Upper lobe of left lung (tissue), 6 donors: Measurements from ENCODE around the gene CCT6A. TPM values are rescaled to one million over a fixed set of nuclear protein-coding genes. Genes with fewer than 3 reads are reported as not detected.
"Not testable (repeated sequence)": the region's sequence is repeated elsewhere in the genome, so short reads cannot be mapped to it uniquely, and the experiment has no call there.

Source experiments
- ATAC-seq, 2 donors: fragments of 200-7000 bp; cut with Tn5 transposase; one replicate each; pipeline ENCODE4 v1.9.1; 2022; ENCODE audit warnings: mild to moderate bottlenecking in 2 of 2, moderate library complexity in 2 of 2; ENCODE audit not compliant: low FRiP score in 2 of 2
- DNase-seq, 2 donors: peaks; one replicate each; pipeline ENCODE4 v3.0.0-alpha.2; 2019 to 2020
- H3K27ac ChIP-seq, 4 donors: fragments of 200-600 bp; sonication (generic); one replicate each; pipeline ENCODE4 v1.5.1; 2016 to 2019
- H3K27me3 ChIP-seq, 4 donors: fragments of 200-600 bp; sonication (generic); one replicate each; pipeline ENCODE4 v1.5.1; 2017 to 2019
- H3K36me3 ChIP-seq, 4 donors: fragments of 200-600 bp; sonication (generic); one replicate each; pipeline ENCODE4 v1.5.1; 2016 to 2019
- H3K4me1 ChIP-seq, 4 donors: fragments of 200-600 bp; sonication (generic); one replicate each; pipeline ENCODE4 v1.5.1; 2018 to 2019
- H3K4me3 ChIP-seq, 4 donors: fragments of 200-600 bp; sonication (generic); one replicate each; pipeline ENCODE4 v1.5.1; 2017 to 2019; ENCODE audit warnings: mild to moderate bottlenecking in 2 of 4, moderate library complexity in 1 of 4
- H3K9me3 ChIP-seq, 4 donors: fragments of 200-600 bp; sonication (generic); one replicate each; pipeline ENCODE4 v1.5.1; 2018 to 2019
- EP300 ChIP-seq, 4 donors: sonication (generic); formaldehyde crosslinking; IDR thresholded peaks; one replicate each; pipeline ENCODE4 v1.5.1; 2017; ENCODE audit warnings: antibody characterized with exemption in 4 of 4, control low read depth in 2 of 4
- POLR2A ChIP-seq, 4 donors: fragments of 450-650 bp; IDR thresholded peaks; one replicate each; pipeline ENCODE4 v1.5.1; 2016 to 2017; ENCODE audit warnings: antibody characterized with exemption in 4 of 4, mild to moderate bottlenecking in 2 of 4
- POLR2AphosphoS5 ChIP-seq, 2 donors: sonication (generic); formaldehyde crosslinking; IDR thresholded peaks; one replicate each; pipeline ENCODE4 v1.5.1; 2017; ENCODE audit warnings: antibody characterized with exemption in 2 of 2
- WGBS, 2 donors: methylation state at CpG; one replicate each; pipeline ENCODE4 v1.1.5; 2017 to 2018; 5-methylcytosine and 5-hydroxymethylcytosine counted together
- total RNA-seq, 6 donors: library from RNA; depleted of rRNA in 4 of 6; stranded (reverse); fragments of >200 nt in 4 of 6; gene quantifications; one replicate each; pipeline versions ENCODE4 v1.1.0 to v1.2.1, GENCODE V29; 2016 to 2021
- TF ChIP-seq, protein P1 (sequence below), 6 experiments: fragments of 450-650 bp in 4 of 6; fragments of 200-600 bp in 2 of 6; sonication (generic) in 2 of 6; IDR thresholded peaks; one replicate each; pipeline ENCODE4 v1.5.1; 2016 to 2019; ENCODE audit warnings: antibody characterized with exemption in 6 of 6
- donor health status: DM: no; HTN: no; CAD: no; lungs with moderate emphysema.
- donor health status: DM: no; HTN: yes; CAD: no; lungs with severe emphysema.

CCT6A gene
- total RNA-seq, 6 donors from 2014 or later, result 48.4 to 115 (median 67.6) TPM

- Histone ChIP-seq H3K36me3 (no peaks in the 10 kb centered on the region), H3K27me3 (no peaks in the 10 kb centered on the region), H3K4me3 (no peak overlapping the region), H3K4me1 (peaks cover 19 to 41% (median 23%) of the 10 kb centered on the region in 4 donors), H3K9me3 (no peaks in the 10 kb centered on the region), H3K27ac (peak overlapping the region; percentile 36 to 76 (median 64))
- TF ChIP-seq, protein P1, sequence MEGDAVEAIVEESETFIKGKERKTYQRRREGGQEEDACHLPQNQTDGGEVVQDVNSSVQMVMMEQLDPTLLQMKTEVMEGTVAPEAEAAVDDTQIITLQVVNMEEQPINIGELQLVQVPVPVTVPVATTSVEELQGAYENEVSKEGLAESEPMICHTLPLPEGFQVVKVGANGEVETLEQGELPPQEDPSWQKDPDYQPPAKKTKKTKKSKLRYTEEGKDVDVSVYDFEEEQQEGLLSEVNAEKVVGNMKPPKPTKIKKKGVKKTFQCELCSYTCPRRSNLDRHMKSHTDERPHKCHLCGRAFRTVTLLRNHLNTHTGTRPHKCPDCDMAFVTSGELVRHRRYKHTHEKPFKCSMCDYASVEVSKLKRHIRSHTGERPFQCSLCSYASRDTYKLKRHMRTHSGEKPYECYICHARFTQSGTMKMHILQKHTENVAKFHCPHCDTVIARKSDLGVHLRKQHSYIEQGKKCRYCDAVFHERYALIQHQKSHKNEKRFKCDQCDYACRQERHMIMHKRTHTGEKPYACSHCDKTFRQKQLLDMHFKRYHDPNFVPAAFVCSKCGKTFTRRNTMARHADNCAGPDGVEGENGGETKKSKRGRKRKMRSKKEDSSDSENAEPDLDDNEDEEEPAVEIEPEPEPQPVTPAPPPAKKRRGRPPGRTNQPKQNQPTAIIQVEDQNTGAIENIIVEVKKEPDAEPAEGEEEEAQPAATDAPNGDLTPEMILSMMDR (IDR thresholded peaks at IDR 0.05), result no peak
- no peak for TF ChIP-seq POLR2AphosphoS5 (IDR thresholded peaks at IDR 0.05)
- TF ChIP-seq POLR2A (IDR thresholded peaks at IDR 0.05), result no peak
- no peak for TF ChIP-seq EP300 (IDR thresholded peaks at IDR 0.05)
- DNase-seq (no peak), ATAC-seq (no peak)
- 34 to 41% methylated on average over 5 of the region's 5 CpGs for WGBS, 2 donors
Measured at GRCh38 chr7:56046721-56047445, 4.7 kb upstream of the CCT6A start.

- not testable (repeated sequence) for ATAC-seq, H3K27me3 ChIP-seq, H3K9me3 ChIP-seq, H3K36me3 ChIP-seq, H3K4me3 ChIP-seq, DNase-seq
- Histone ChIP-seq H3K27ac (peak overlapping the region in 3 of 4 donors; percentile 36 to 76 (median 72)), H3K4me1 (peaks cover 23 to 46% (median 28%) of the 10 kb centered on the region in 4 donors)
- 82 to 84% methylated on average over 11 of the region's 11 CpGs for WGBS, 2 donors
Measured at GRCh38 chr7:56047446-56048116, 4.0 kb upstream of the CCT6A start.

- Histone ChIP-seq H3K4me1 (peaks cover 26 to 52% (median 33%) of the 10 kb centered on the region in 4 donors), H3K27ac (peak overlapping the region in 3 of 4 donors; percentile 36 to 72 (median 36)), H3K4me3 (no peak overlapping the region), H3K36me3 (peaks cover 0 to 6% (median 3%) of the 10 kb centered on the region in 4 donors), H3K27me3 (no peaks in the 10 kb centered on the region), H3K9me3 (no peaks in the 10 kb centered on the region)
- DNase-seq, result no peak
- TF ChIP-seq EP300 (IDR thresholded peaks at IDR 0.05) (no peak), POLR2A (IDR thresholded peaks at IDR 0.05) (no peak)
- no peak for ATAC-seq
- WGBS, 2 donors, result 87 to 94% methylated on average over 1 of the region's 1 CpG
Measured at GRCh38 chr7:56048245-56048644, 3.3 kb upstream of the CCT6A start.

DNA sequence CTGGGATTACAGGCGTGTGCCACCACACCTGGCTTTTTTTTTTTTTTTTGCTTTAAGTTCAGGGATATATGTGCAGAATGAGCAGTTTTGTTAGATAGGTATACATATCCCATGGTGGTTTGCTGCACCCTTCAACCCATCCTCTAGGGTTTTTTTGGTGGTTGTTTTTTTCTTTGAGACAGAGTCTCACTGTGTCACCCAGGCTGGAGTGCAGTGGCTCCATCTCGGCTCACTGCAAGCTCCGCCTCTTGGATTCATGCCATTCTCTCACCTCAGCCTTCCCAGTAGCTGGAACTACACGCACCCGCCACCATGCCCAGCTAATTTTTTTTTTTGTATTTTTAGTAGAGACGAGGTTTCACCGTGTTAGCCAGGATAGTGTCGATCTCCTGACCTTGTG lies 2.8 kb upstream of the CCT6A start:
- peak in 1 of 2 donors; percentile 30 for DNase-seq
- not testable (repeated sequence) for H3K9me3 ChIP-seq, ATAC-seq, H3K27me3 ChIP-seq, H3K4me3 ChIP-seq
- peak overlapping the region in 2 of 4 donors; percentile 30 to 36 for H3K27ac ChIP-seq
- peaks cover 0 to 11% (median 8%) of the 10 kb centered on the region in 4 donors for H3K36me3 ChIP-seq
- peaks cover 26 to 57% (median 33%) of the 10 kb centered on the region in 4 donors for H3K4me1 ChIP-seq
- WGBS, 2 donors, result 73 to 74% methylated on average over 8 of the region's 8 CpGs

GRCh38 chr7:56051053-56051338 lies 569 bp upstream of the CCT6A start:
- Histone ChIP-seq H3K9me3 (no peaks in the 10 kb centered on the region), H3K4me1 (peaks cover 26 to 57% (median 33%) of the 10 kb centered on the region in 4 donors), H3K27me3 (no peaks in the 10 kb centered on the region), H3K27ac (peak overlapping the region; percentile 91 to 96 (median 92)), H3K36me3 (peaks cover 0 to 32% (median 18%) of the 10 kb centered on the region in 4 donors), H3K4me3 (peak overlapping the region; percentile 26 to 91 (median 72))
- TF ChIP-seq POLR2A (IDR thresholded peaks at IDR 0.05) (no peak), POLR2AphosphoS5 (IDR thresholded peaks at IDR 0.05) (no peak), EP300 (IDR thresholded peaks at IDR 0.05) (no peak)
- TF ChIP-seq, protein P1 (IDR thresholded peaks at IDR 0.05), result no peak
- DNase-seq (no peak), ATAC-seq (no peak)
- 0 to 1% methylated on average over 9 of the region's 9 CpGs for WGBS, 2 donors

GRCh38 chr7:56053379-56053778 lies 1.8 kb downstream of the CCT6A start:
- no peak for ATAC-seq
- DNase-seq, result no peak
- peaks cover 18 to 56% (median 41%) of the 10 kb centered on the region in 4 donors for H3K36me3 ChIP-seq
- WGBS, 2 donors, result 85 to 86% methylated on average over 9 of the region's 9 CpGs
- no peak overlapping the region for H3K27ac ChIP-seq
- H3K4me3 ChIP-seq, result no peak overlapping the region
- no peaks in the 10 kb centered on the region for H3K9me3 ChIP-seq
- H3K4me1 ChIP-seq, result peaks cover 16 to 36% (median 21%) of the 10 kb centered on the region in 4 donors
- no peaks in the 10 kb centered on the region for H3K27me3 ChIP-seq
- TF ChIP-seq POLR2A (IDR thresholded peaks at IDR 0.05) (no peak), EP300 (IDR thresholded peaks at IDR 0.05) (no peak), POLR2AphosphoS5 (IDR thresholded peaks at IDR 0.05) (no peak)
- TF ChIP-seq, protein P1 (IDR thresholded peaks at IDR 0.05), result no peak
